HG03139 (cell line): ENCODE measurements around the gene CFL1.
"Not testable (repeated sequence)": the region's sequence is repeated elsewhere in the genome, so short reads cannot be mapped to it uniquely, and the experiment has no call there.

Source experiments
- ATAC-seq: cut with Tn5 transposase; IDR thresholded peaks from one replicate; pipeline ENCODE4 v1.9.1; 2021; ENCODE audit not compliant: unreplicated experiment

Gene CFL1

GRCh38 chr11:65859812-65860277 lies 1.9 kb upstream of the CFL1 start:
- ATAC-seq = no peak

GRCh38 chr11:65859095-65859811 lies 1.3 kb upstream of the CFL1 start:
- ATAC-seq = peak; percentile 40

- no peak for ATAC-seq
Measured at GRCh38 chr11:65858681-65859087, 704 bp upstream of the CFL1 start.

- ATAC-seq = no peak
Measured at GRCh38 chr11:65857500-65857852, 504 bp downstream of the CFL1 start.

DNA sequence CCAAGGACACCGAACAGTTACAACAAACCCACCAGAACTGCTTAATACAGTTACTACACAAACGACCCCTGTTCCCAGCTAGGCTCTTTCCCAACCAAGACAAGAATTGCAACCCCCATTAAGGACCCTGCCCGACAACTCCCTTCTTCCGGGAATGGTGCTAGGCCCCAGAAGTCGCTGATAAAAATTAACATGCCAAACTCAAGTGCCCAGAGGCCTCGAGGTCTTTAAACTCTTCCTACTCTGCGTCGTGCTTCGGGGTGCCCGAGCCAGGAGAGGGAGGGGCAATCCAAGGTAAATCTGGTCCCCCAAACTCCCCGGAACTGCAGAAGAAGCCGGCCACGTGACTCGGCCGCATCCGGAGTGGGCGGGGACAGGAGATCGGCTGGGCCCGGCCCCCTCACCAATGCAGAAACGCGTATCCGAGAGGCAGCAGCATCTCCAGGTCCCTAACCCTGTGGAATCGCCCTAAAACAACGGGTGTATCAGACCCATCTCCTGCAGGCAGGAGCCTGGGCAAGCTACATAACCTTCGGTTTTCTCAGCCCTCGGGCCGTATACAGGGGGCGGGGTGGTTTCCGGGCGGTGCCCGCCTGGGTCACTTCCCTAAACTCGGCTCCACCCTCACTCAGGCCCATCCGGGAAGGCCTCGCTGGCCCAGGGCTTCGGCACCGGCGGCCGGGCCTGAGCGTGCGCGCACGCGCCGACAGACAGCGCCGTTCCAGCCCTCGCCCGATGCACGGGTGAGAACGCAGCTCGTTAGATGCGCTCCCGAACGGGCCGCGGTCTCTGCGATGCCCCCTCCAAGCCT lies 1.1 kb downstream of the CFL1 start:
- ATAC-seq = no peak

- ATAC-seq = no peak
Measured at GRCh38 chr11:65855927-65856363, 2.0 kb downstream of the CFL1 start.

DNA sequence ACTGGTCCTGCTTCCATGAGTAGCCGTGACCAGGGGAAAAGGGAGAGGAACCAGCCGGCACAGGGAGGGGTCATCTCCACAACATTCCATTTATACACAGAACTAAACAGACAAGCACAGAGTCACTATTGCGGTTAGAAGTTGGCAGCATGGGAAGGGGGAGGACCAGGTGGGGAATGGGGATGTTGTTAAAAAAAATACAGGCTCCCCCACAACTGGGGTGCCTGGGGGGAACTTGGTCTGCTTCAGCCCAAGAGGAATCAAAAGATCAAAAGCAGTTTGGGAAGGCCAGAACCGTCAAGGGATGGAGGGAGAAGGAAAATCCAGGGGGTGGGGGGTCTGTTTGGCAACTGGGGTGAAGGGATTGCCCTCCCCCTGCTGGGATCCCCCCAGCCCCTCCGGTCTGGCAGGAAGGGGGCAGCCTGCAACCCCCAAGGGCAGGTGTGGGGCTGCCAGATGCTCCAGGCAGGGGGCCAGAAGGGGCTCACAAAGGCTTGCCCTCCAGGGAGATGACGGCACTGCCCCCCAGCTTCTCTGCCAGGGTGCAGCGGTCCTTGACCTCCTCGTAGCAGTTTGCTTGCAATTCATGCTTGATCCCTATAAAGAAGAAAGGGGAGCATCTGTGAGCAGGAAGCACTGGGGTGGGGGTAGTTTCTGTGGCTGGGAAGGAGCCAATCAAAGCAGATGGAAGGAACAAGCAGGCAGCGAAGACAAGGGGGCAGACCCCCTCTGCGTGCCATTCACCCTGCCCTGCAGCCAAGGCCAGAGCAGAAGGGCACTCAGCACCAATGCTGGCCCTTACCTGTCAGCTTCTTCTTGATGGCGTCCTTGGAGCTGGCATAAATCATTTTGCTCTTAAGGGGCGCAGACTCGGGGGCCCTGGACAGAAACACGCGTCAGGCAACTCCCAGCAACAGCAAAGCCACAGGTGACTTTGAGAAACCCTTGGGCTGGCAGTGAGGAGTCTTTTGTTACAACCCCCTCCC lies 2.8 kb downstream of the CFL1 start:
- no peak for ATAC-seq

- no peak for ATAC-seq
Measured at GRCh38 chr11:65854161-65854592, 3.8 kb downstream of the CFL1 start.

- no peak for ATAC-seq
Measured at GRCh38 chr11:65853246-65853979, 4.6 kb downstream of the CFL1 start.

DNA sequence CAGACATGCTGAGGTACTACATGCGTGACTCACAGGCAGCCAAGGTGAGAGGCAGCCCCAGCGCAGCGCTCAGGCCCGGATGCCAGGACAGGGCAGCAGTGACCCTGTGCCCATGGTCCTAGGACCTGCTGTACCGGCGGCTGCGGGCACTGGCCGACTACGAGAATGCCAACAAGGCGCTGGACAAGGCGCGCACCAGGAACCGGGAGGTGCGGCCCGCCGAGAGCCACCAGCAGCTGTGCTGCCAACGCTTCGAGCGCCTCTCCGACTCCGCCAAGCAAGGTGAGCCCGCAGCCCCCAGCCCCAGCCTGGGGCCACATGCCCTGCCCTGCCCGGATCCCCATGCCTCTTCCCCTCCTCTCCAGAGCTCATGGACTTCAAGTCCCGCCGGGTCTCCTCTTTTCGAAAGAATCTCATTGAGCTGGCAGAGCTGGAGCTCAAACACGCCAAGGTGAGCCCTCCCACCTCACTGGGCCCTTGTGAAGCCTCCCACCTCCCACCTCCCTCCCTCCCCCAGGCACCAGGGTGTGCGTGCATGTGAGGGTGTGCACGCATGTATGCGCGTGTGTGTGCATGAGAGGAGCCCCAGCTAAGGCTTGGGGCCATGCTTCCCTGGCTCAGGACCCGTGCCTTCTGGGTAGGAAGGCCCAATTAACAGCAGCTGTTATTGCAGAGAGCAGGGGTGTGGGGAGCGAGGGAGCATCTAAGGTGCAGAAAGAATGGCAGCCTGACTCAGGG lies 5.3 kb downstream of the CFL1 start:
- ATAC-seq = no peak

DNA sequence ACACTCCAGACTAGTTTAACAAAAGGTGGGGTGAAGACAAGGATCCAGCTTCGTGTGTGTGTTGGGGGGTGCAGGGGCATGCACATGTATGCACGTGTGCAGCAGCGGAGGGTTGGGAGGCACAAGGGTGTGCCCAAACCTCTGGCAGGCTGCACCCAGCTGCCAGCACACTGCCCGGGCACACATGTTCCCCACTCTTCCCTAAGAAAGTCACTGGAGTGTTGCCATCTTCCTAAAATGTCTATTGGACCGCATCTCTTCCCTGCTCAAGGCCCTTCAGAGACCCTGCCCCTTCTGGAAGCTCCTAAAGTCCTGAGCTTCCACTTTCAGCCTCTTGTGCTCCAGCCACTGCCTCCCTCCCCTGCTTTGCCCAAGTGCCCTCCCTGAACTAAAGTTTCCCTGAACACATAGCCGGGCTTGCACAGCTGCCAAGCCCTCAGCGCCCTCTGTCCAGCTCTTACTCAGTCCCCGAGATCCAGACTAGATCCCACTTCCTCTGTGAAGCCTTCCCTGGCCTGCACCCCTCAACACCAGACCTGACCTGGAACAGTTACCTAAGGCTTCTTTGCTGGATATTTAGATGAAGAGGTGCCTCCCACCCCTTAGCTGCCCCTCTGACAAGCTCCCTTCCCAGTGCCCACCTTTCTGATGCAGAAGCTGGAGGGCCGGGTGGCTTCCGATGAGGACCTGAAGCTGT lies 6.0 kb downstream of the CFL1 start:
- ATAC-seq = no peak

GRCh38 chr11:65851083-65851579 lies 6.8 kb downstream of the CFL1 start:
- no peak for ATAC-seq

DNA sequence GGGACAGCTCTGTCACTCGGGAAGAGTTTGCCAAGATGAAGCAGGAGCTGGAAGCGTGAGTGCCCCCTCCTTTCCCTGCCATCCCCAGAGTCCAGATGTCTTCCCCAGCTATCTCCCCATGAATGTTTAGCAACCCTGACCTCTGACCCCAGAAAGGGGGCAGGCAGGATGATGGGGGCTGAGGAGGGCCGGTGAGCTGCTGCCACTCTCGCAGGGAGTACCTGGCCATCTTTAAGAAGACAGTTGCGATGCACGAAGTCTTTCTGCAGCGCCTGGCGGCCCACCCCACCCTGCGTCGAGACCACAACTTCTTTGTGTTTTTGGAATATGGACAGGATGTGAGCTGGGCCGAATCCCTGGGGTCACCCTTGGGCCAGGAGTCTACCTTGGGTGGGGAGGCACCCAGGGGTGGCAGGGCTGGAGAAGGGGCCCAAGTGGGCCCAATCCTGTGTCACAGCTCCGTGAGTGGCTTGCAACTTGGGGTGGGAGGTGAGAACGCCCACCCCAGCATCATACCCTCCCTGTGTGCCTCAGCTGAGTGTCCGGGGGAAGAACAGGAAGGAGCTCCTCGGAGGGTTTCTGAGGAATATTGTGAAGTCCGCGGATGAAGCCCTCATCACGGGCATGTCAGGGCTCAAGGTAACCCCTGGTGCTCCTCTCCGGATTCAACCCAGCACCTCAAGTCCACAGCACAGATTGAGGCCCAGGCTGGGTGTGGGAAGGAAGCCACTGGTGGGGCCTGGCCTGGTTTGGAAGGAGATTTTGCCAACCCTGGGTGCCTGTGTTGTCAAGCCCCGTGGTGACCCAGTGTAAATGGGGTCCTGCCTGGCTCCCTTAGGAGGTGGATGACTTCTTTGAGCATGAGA lies 7.5 kb downstream of the CFL1 start:
- ATAC-seq = no peak

- no peak for ATAC-seq
Measured at GRCh38 chr11:65849771-65850216, 8.2 kb downstream of the CFL1 start.

GRCh38 chr11:65849366-65849765 lies 8.6 kb downstream of the CFL1 start:
- no peak for ATAC-seq

DNA sequence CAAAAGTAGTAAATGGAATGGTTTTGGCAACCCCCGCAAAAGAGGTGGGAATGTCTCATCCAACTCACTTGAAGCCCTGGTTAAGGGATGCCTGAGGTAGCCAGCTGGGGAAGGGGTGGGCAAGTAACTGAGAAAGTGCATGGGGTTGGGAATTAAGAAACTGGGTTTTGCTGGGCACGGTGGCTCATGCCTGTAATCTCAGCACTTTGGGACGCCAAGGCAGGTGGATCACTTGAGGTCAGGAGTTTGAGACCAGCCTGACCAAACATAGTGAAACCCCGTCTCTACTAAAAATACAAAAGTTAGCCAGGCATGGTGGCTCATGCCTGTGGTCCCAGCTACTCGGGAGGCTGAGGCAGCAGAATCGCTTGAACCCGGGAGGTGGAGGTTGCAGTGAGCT lies 9.3 kb downstream of the CFL1 start:
- not testable (repeated sequence) for ATAC-seq

- no peak for ATAC-seq
Measured at GRCh38 chr11:65847746-65848145, 10.2 kb downstream of the CFL1 start.
